ENCODE results near the gene EPS8L1. TPM values are rescaled to one million over a fixed set of nuclear protein-coding genes. Genes with fewer than 3 reads are reported as not detected.
"Not testable (repeated sequence)": the region's sequence is repeated elsewhere in the genome, so short reads cannot be mapped to it uniquely, and the experiment has no call there.

The EPS8L1 gene
- total RNA-seq, 1 donor from 2014 or later, result 1.9 TPM

GRCh38 chr19:55091126-55091910, 15.6 kb downstream of the EPS8L1 start:
- no peak for DNase-seq (ENCODE audit: low spot score)
- intact Hi-C loops (cut with DNase I), result no loop called here

GRCh38 chr19:55091955-55092354, 16.3 kb downstream of the EPS8L1 start:
- DNase-seq (ENCODE audit: low spot score), result no peak
- intact Hi-C loops (cut with DNase I), result no loop called here

- intact Hi-C loops (cut with DNase I), result no loop called here
- no peak for DNase-seq (ENCODE audit: low spot score)
These were observed 17.0 kb downstream of the EPS8L1 start for GRCh38 chr19:55092423-55093318.

- no peak for DNase-seq (ENCODE audit: low spot score)
- intact Hi-C loops (cut with DNase I), result no loop called here
These were observed 19.0 kb downstream of the EPS8L1 start for GRCh38 chr19:55094456-55095259.

GRCh38 chr19:55095260-55096060, 19.8 kb downstream of the EPS8L1 start:
- no peak for DNase-seq (ENCODE audit: low spot score)
- intact Hi-C loops (cut with DNase I), result no loop called here

- intact Hi-C loops (cut with DNase I), result no loop called here
- DNase-seq (ENCODE audit: low spot score), result no peak
These were observed 20.5 kb downstream of the EPS8L1 start for GRCh38 chr19:55096061-55096701.

- intact Hi-C loops (cut with DNase I), result no loop called here
These were observed 22.4 kb downstream of the EPS8L1 start for GRCh38 chr19:55097864-55098715.

GRCh38 chr19:55098716-55099556, 23.3 kb downstream of the EPS8L1 start:
- DNase-seq (ENCODE audit: low spot score), result no peak
- intact Hi-C loops (cut with DNase I), result no loop called here

More at GRCh38 chr19:55097864-55098715, 22.4 kb downstream of the EPS8L1 start:
- DNase-seq (ENCODE audit: low spot score), result no peak

- no peak for DNase-seq (ENCODE audit: low spot score)
- intact Hi-C loops (cut with DNase I), result no loop called here
These were observed 24.2 kb downstream of the EPS8L1 start for GRCh38 chr19:55099557-55100506.

GRCh38 chr19:55101261-55101660, 25.6 kb downstream of the EPS8L1 start:
- DNase-seq (ENCODE audit: low spot score), result no peak
- intact Hi-C loops (cut with DNase I), result no loop called here

GRCh38 chr19:55103190-55103589, 27.5 kb downstream of the EPS8L1 start:
- DNase-seq (ENCODE audit: low spot score), result no peak

GRCh38 chr19:55105237-55105636, 29.6 kb downstream of the EPS8L1 start:
- intact Hi-C loops (cut with DNase I), result no loop called here
- DNase-seq (ENCODE audit: low spot score), result no peak

More at GRCh38 chr19:55103190-55103589, 27.5 kb downstream of the EPS8L1 start:
- intact Hi-C loops (cut with DNase I), result no loop called here

- DNase-seq (ENCODE audit: low spot score), result no peak
- intact Hi-C loops (cut with DNase I), result no loop called here
These were observed 30.9 kb downstream of the EPS8L1 start for GRCh38 chr19:55106591-55106990.

- DNase-seq (ENCODE audit: low spot score); intact Hi-C loops (cut with DNase I): not testable (repeated sequence)
These were observed 31.6 kb downstream of the EPS8L1 start for GRCh38 chr19:55107252-55107651.

- intact Hi-C loops (cut with DNase I), result no loop called here
- no peak for DNase-seq (ENCODE audit: low spot score)
These were observed 34.0 kb downstream of the EPS8L1 start for GRCh38 chr19:55109527-55110291.
